GM12874 (cell line): ENCODE measurements around the gene CUEDC1.

Experiments used
- CTCF ChIP-seq: IDR thresholded peaks from 2 replicates; pipeline ENCODE4 v1.5.1; 2011; ENCODE audit warnings: low read depth, mild to moderate bottlenecking, control low read depth, low read length, moderate library complexity; ENCODE audit not compliant: insufficient read depth

Gene CUEDC1

DNA sequence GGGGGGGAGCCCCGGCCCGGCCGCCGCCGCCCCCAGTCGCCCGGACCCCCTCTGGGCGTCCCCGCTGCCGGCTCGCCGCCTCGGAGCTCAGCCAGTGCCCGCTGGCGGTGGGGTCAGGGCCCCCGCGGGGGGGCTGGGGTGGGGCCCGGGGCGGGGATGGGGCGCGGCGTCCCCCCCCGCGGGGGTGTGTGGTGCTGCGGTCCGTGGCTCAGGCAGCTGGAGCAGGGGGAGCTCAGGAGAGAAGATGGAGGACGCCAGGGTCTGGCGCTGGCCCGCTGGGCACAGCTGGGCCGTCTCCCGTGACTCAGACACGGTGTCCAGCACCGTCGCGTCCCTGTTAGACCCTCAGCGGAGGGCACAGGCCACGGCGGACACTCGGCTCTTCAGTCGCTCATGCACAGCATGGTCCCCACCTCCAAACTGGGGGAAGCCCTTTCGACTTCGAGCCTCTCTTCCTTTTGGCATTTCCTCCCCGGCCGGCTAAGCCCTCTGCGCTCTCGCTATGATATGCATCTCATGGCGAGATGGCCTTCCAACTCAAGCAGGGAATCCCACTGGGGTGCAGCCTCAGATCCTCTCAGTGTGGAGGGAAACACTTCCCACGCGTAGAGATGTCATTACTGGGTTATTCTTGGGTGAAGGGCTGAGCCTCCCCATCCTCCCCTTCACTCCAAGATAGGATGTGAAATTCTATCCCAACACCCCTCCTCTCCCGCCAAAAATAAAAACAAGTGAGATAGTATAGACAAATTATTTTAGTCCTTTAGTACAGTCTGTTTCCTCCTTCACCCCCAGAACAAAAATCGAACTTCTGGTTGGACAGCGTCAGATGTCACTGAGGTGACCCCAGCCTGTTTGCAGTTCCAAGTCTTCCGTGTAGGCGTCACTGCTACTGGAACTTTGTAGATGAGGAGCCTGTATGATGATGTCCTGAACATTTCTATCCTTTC lies 33.4 kb upstream of the CUEDC1 start:
- TF ChIP-seq CTCF, result no peak

GRCh38 chr17:57987581-57988300 lies 32.5 kb upstream of the CUEDC1 start, which contains the start of gene VEZF1:
Gene VEZF1, minus strand, starts transcription at chr17:57988254. Its CDS starts 143 bp downstream, at chr17:57988111.
- no peak for TF ChIP-seq CTCF

DNA sequence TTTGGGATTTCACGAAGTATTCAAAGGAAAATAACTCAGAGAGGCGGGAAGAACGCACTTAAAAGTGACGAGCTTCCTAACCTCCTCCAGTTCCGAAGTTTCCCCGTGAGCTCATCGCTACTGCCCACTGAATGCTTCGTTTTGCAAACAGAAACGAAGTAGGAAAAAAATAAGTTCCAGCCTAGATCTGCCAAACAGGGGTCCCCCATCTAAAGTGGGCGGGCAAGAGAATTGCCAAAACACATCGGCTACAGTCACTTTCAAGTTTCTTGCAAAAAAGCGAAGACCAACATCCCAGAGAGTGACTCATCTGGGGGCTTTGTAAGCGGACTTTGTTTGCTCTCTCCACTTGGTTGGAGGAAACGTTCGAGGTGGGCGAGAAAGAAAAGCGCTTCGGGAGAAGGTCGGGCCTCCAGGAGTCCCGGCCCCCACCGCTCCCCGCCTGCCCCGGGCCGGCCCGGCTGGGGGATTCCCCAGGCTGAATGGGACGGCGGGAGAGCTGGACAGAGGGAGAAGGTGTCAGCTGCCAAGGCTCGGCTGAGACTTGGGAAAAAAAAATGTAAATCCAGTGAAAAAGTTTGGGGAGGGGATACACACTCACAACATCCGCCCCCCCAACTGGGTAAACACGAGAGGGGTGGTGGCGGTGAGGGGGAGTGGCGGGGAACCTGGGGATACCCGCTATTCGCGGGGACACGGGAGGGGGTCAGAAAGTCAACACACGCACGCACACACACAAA lies 31.8 kb upstream of the CUEDC1 start:
- TF ChIP-seq CTCF, result no peak

GRCh38 chr17:57985675-57985974 lies 30.4 kb upstream of the CUEDC1 start:
- TF ChIP-seq CTCF, result no peak

- no peak for TF ChIP-seq CTCF
These were observed 29.9 kb upstream of the CUEDC1 start for GRCh38 chr17:57984936-57985674.

GRCh38 chr17:57984261-57984890 lies 29.2 kb upstream of the CUEDC1 start:
- no peak for TF ChIP-seq CTCF
